Putamen (tissue), 1 donor: Measurements from ENCODE around the gene TUBB8.
"Not testable (repeated sequence)": the region's sequence is repeated elsewhere in the genome, so short reads cannot be mapped to it uniquely, and the experiment has no call there.

Source experiments
- DNase-seq: peaks from one replicate; pipeline ENCODE4 v3.0.0-alpha.2; 2016; ENCODE audit warnings: low spot score

Gene TUBB8

DNA sequence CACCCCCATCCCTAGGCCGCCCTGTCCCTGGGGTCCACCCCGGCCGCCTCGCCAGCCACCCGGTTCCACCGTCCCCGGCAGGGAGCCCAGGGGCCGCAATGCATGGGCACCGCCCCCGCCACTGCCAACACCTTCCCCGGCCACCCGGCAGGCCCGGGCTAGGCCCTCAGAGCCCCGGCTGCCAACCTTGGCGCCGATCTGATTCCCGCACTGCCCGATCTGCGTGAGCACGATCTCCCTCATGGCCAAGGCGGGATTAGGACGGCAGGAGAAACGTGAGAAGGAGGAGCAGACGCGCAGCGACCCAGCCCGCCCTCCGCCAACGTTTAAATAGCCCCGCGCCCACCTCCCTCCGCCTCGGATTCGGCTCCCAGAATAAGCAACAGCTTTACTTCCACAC lies at the start of gene TUBB8:
Gene TUBB8 (minus strand): TSS at position 301 of the 400 bp plus-strand sequence. CDS start 58 bp downstream, at position 243.
- DNase-seq = no peak

DNA sequence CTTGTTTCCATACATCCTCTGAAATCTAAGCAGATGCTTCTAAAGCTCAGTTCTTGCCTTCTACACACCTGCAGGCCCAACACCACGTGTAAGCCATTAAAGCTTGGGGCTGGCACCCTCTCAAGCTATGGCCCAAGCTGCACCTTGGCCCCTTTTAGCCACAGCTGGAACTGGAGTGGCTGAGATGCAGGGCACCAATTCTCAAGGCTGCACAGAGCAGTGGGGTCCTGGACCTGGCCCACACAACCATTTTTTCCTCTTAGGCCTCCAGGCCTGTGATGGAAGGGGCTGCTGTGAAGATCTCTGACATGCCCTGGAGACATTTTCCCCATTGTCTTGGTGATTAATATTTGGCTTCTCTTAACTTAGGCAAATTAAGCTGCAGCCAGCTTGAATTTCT lies 47.4 kb upstream of the TUBB8 start:
- no peak for DNase-seq

DNA sequence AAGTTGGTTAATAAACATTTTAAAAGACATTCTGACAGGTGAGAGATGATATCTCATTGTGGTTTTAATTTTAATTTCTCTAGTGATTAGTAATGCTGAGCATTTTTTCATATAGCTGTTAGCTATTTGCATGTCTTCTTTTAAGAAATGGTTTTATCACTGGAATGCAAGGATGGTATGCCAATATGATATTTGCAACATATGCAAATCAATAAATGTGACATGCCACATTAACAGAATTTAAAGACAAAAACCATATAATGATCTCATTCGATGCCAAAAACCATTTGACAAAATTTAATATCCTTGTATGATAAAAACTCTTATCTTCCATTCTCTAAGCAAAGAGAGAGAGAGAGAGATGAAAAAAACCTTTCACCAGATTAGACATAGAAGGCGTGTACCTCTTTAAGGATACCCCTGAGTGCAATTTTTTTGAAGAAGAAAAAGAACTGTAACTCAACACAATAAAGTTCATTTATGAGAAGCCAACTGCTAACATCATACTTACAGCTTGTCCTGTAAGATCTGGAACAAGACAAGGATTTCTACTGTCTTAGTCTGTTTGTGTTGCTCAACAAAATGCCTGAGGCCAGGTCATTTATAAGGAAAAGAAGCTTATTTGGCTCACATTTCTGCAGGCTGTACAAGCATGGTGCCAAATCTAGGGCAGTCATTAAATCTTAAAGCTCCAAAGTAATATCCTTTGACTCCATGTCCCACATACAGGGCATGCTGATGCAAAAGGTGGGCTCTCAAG lies 46.4 kb upstream of the TUBB8 start:
- no peak for DNase-seq

DNA sequence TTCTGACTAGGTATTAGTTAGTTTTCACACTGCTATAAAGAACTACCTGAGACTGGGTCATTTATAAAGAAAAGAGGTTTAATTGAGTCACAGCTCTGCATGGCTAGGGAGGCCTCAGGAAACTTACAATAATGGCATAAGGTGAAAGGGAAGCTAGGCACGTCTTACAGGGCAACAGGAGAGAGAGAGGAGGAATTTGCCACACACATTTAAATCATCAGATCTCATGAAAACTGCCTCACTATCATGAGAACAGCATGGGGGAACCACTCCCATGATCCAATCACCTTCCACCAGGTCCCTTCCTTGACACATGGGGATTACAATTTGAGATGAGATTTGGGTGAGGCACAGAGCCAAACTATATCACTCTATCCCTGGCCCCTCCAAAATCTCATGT lies 45.5 kb upstream of the TUBB8 start:
- DNase-seq = no peak

DNA sequence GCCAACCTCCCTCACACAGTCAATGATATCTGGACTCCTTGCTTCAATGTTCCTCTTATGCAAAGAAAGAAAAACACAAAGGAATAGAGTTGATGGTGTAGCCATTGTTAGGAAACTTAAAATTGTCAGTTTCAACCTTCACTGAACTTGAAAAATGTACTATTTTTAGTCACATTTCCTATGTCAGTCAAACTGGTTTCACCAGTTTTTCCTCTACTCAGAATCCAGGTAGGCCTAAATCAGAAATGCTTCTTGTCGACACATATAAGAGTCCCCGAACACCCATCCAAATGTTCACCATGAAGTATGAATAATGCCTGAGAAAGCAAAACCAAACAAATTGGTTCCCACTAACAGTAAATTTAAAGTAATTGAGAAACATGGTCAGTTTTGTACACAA lies 43.8 kb upstream of the TUBB8 start:
- DNase-seq = no peak

DNA sequence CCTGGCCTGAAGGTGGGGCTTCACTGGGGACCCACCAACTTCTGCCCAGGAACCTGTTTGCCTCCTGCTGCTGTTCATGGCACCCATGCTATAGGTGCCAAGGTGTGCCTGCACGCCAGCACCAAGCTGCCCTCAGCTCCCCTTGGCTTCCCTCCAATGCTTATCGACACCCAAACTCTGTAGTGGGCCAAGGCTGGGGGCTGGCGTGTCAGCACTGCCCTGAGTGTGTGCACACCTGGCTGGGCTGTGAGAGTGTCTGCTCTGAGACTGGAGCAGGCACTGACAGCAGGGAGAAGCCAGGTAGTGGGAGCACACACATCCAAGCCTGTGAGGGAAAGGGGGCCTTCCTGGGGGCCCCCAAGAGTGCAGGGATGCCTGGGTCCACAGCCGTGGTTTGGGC lies 43.1 kb upstream of the TUBB8 start:
- no peak for DNase-seq

DNA sequence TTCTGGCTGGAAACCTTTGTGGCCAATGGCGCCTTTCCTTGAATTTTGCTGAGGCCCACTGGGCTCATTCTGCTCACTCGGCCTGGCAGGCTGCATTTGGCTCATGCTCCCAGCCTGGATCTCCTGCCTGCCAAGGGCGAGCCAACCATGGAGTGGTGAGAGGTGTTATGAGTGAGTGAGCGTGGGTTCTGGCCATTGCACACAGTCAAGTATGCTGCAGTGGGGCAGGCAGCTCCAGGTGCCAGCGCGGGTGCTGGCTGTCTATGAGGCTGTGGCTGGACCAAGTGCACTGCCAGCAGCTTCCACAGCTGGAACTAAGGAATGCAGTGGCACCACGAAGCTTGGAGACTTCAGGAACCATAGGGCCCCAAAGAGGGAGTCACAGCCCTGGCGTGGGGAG lies 42.2 kb upstream of the TUBB8 start:
- no peak for DNase-seq

DNA sequence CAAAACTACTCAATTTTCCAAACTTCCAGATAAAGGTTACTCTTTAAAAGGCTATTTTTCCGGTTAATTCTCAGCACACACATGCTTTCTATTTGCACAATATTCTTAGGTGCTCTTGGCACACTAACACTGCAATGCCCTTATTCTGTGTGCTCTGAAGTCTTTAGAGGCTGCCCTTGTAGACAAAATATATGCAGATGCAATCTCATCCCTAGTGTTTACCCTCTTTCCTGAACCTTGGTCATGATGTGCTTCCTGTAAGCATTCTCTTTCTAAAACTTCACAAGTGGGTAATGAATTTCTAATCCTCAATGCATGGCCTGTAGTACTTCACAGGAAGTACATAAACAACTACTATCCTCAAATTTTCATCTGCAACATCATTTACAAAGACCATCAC lies 41.1 kb upstream of the TUBB8 start:
- no peak for DNase-seq

DNA sequence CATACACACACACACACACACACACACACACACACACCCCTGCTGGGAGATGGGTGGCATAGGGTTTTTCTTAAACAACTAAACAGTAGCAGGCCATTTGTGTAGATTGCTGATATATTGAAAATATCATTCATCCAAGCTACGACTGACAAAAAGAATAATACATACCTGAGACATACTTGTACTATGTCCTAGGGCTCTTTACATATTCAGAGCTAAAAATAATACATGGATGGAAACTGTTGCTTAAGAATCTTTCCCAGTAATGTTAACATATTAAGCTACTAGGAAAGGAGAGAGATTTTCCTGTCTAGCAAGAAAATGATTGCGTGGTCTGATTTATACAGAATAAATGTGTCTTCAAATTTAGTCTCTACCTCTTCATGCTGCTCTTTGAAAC lies 40.2 kb upstream of the TUBB8 start:
- DNase-seq = no peak

DNA sequence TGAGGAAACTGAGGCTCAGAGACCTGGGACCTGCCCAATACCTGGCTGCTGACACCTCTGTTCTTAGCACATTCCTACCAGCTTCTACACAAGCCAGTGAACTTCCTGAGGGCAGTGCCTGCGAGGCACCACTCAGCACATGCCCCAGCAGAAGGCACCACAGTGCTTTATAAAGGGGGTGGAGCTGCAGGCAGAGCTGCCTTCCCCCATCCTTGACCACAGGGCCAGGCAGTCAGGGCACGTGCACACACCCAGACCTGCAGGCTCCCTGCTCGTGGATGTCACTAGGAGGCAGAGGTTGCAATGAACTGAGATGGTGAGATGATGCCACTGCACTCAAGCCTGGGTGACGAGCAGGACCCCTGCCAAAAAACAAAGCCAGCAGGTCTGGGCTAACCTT lies 39.2 kb upstream of the TUBB8 start:
- no peak for DNase-seq

DNA sequence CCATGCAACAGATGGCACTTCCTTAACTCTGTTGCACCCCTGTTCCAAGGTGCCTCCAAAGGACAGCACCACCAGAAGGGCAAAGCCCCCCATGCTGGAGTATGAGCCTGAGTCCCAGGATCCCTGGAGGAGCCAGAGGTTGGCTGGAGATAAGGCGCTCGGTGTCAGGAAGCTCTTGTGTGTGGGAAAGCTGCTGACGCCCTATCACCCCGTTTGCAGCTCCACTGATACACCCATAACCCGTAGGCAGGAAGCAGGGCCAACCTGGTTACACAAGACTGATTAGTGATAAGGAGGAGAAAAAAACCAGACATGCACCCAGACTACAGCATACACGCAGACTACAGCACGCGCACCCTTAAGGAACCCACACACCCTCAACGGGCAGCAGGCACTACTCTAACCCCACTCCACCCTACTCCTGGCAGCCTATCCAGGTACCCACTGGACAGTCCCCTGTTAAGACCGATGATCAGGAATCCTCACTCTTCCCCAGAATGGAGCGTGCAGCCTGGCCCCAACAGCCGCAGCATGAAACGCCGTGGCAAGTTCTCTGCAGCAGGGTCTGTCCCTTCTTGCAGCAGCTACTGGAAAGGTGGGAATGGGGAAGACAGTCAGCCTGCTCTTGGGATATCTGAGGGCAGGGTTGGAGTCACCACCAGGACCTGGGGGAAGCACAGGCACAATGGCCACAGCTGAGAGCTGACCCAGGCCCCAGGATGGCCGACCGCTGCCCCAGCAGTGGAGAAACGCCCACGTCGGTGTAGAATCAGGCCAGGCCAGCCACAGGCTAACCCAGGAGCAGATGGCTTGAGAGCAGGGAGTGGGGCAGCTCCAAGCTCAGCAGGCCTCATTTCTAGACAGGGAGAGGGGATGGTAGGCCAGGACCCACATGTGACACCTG lies 38.3 kb upstream of the TUBB8 start:
- no peak for DNase-seq

DNA sequence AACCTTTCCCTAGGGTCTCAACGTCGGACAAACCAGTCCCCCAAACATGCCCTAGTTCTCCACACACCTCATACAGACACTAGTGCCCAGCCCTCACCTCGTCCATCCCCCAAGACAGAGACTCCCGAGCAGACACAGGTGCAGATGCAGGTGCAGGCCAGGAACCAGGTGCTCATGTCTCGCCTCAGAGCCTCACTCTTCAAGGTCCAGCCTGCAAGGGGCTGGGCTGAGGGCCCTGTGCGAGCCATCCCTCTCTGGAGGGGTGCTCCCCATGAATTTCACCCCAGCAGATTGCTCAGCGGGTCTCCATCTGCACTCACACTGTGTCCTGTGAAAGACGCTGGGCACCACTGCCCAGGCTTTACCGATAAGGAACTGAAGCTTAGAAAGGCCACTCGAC lies 36.9 kb upstream of the TUBB8 start:
- no peak for DNase-seq

DNA sequence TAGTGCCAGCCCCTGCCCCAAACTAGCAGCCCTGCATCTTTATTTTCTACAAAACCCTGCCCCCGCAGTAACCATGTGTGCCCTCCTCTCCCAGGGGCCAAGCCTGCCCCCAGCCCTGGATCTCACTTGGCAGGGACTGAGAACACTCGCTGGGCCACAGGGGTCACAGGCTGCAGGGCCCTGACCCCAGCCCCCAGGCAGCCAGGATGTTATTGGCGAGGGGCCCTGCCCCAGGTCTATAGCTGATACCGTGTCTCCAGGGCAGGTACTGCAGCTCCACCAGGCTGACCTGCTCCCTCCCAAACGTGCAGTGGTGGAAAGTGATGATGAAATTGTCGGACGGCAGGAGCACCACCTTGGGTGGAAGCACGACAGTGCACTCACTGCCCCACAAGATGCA lies 35.9 kb upstream of the TUBB8 start:
- DNase-seq = no peak

DNA sequence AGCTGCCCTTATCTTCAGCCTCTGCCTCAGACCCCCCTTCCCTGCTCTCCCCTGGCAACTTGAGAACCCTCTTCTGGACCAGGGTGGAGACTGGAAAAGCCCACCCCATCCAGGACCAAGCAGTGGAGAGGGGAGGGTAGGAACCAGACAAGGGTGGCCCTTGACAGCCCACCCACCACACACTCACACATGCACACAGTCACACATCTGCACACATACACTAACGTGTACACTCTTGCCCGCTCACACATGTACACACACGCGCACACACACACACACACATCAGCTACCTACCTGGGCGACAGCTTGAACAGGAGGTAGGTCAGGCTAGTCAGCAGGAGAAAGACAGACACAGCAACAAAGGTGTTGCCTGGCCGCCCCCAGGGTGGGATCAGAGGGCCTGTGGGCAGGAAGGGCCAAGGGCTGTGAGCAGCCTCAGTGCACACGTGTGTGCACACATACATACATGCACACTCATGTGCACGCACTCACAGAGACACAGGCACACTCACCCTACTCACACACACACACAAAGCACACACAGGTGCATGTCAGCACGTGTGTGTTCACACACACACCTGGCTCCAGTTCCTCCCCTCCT lies 34.9 kb upstream of the TUBB8 start:
- DNase-seq = no peak

DNA sequence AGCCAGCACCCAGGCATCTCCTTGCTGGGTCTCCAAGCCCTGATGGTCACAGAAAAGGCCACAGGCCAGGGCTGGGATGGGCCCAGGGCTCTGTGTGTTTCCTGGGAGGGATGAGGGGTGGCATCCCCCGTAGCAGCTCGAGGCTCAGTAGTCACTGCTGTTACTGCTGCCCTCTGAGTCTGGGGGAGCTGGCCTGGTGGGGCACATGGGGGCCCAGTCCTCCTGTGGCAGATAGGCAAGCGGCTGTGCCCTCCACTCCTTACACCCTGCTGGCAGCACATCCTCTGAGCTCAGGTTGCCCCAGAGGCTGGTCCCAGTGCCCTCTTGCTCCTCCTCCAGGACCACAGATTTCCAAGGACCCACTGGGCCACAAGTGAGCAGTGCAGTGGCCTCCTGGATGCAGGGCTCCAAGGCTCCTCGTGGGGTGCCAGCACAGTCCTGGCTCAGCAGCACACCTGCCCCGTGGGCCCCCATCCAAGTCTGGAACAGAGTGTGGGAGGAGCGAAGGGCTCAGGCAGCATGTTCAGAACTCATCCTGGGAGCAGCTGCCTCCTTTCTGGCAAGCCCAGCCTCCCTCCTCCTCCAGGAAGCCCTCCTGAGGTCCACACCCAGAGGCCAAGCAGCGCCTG lies 31.5 kb upstream of the TUBB8 start:
- DNase-seq = no peak

DNA sequence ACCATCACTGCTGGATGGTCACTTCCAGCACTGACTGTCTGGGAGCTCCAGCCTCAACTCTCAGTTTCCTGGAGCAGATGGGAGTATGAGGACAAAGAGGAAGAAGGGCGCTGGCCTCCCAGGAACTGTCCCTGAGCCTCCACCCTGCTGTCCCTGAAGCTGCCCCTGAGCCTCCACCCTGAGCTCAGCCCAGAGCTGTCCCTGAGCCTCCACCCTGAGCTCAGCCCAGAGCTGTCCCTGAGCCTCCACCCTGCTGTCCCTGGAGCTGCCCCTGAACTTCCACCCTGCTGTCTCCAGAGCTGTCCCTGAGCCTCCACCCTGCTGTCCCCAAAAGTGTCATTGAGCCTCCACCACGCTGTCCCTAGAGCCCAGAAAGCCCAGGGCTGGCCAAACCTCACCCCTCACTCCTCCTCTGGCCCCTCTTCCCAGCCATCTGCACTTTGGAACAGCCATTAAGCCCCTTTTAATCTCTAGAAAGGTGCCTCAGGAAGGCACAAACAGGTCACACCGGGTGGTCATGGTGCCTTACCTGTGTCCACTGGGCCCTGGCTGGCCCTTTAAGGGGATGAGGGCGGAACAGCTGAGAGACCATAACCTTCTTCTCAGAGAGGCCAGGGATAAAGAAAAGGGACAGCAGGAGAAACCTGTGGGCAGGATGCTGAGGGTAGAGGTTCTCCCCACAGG lies 30.6 kb upstream of the TUBB8 start:
- DNase-seq = no peak

DNA sequence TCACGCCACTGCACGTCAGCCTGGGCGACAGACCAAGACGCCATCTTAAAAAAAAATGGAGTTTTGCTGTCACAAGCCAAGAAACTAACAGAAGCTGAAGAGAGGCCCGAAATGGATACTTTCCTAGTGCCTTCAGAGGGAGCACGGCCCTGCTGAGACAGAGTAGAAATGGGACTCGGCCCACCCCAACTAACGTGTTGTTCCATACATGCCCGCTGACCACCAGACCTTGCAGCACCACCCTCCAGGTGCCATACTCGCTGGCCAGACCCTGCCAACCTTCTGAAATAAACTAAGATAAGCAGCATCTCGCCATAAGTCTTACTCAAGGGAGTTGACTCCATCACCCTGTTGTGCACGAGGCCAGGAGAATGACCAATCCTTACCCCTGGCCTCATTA lies 29.5 kb upstream of the TUBB8 start:
- DNase-seq = no peak

DNA sequence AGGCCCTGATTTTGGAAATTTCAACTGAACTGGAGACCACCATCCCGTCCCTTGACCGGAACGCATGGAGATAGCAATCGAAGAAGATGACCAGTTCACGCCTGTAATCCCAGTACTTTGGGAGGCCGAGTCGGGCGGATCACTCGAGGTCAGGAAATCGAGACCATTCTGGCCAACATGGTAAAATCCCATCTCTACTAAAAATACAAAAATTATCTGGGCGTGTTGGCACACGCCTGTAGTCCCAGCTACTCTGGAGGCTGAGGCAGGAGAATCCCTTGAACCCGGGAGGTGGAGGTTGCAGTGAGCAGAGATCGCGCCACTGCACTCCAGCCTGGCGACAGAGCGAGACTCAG lies 25.1 kb upstream of the TUBB8 start:
- not testable (repeated sequence) for DNase-seq

DNA sequence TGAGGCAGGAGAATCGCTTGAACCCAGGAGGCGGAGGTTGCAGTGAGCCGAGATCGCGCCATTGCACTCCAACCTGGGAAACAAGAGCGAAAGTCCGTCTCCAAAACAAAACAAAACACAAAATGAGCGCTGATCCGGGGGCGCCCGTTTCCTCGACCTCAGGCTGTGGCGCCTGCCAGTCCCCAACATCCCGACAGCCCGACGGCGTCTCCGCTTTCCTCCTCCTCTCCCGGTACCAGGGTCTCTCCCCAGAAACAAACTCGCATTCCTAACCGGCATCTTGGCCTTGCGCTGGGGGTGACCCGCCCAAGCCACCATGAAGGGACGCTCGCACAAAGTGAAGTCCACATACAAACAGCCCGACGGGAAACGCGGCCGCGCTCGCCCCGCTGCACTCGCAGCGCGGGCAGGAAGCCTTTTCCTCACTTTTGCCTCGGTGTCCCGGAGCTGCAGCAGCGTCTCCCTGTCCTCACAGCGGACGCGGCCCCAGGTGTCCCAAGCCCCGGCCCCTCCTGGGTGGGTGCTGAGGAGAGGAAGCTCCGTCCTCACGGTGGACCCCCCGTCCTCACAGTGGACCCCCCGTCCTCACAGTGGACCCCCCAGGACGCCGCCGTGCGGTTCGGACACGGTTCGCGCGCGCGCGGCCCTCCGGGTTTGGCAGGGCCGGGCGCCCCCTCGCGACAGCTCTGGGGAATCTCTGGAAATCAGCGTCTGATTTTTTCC lies 24.6 kb upstream of the TUBB8 start:
- not testable (repeated sequence) for DNase-seq

DNA sequence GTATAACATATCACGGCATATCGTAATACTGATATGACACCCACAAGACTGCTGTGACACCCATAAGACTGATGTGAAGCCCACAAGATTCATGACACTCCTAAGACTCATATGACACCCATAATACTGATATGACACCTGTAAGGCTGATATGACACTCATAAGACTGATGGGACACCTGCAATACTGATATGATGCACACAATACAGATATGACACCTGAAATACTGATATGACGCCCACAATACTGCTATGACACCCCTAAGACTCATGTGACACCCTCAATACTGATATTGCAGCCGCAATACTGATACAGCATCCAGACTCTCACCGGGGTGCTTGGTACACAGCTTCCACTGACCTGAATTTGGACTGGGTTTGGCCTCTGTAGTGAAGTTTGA lies 19.1 kb upstream of the TUBB8 start:
- not testable (repeated sequence) for DNase-seq

DNA sequence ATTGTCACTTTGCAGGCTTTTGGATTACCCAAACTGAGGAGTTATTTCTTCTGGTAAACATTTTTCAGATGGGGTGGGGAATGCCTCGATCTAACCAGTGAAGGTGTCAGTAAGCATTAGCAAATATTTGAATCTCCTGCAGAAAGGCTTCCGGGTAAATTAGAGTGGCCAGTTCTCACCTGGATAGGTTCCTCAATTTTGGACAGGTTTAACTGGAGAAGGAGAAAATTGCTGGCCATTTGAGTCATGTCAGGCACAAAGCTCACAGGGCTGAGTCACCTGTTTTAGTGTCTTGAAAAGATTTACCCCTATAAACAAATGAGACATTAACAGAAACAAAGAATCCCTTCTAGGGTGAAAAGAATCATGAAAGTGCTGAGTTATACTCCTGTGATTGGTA lies 830 bp upstream of the TUBB8 start:
- not testable (repeated sequence) for DNase-seq
